Spleen (tissue), 11 donors: ENCODE data around the gene HSPB6. TPM values are rescaled to one million over a fixed set of nuclear protein-coding genes. Genes with fewer than 3 reads are reported as not detected.
"Not testable (repeated sequence)": the region's sequence is repeated elsewhere in the genome, so short reads cannot be mapped to it uniquely, and the experiment has no call there.

Source experiments
- DNase-seq: peaks from one replicate; pipeline ENCODE4 v3.0.0-alpha.2; 2020
- H3K27ac ChIP-seq, 8 donors: fragments of 200-600 bp; sonication (generic) in 7 of 8; 1 replicate in 4 of 8; 2 replicates in 4 of 8; pipeline versions ENCODE4 v1.5.0 to v1.8.0; 2016 to 2021; ENCODE audit warnings: inconsistent platforms in 4 of 8, mild to moderate bottlenecking in 4 of 8, moderate library complexity in 1 of 8
- H3K27me3 ChIP-seq, 7 donors: fragments of 200-600 bp; sonication (generic) in 6 of 7; replicated peaks in 1 of 7; 1 replicate in 4 of 7; 2 replicates in 3 of 7; pipeline versions ENCODE4 v1.5.0 to v1.8.0; 2016 to 2021; ENCODE audit warnings: inconsistent platforms in 3 of 7, mild to moderate bottlenecking in 1 of 7
- H3K36me3 ChIP-seq, 6 donors: fragments of 200-600 bp; sonication (generic) in 5 of 6; 1 replicate in 4 of 6; 2 replicates in 2 of 6; pipeline versions ENCODE4 v1.5.0 to v1.8.0; 2016 to 2021; ENCODE audit warnings: inconsistent platforms in 2 of 6
- H3K4me1 ChIP-seq, 6 donors: fragments of 200-600 bp; sonication (generic) in 5 of 6; 1 replicate in 3 of 6; 2 replicates in 3 of 6; pipeline versions ENCODE4 v1.5.0 to v1.8.0; 2016 to 2021; ENCODE audit warnings: inconsistent platforms in 3 of 6
- H3K4me3 ChIP-seq, 8 donors: fragments of 200-600 bp; sonication (generic) in 7 of 8; 1 replicate in 4 of 8; 2 replicates in 4 of 8; pipeline versions ENCODE4 v1.5.0 to v1.8.0; 2016 to 2021; ENCODE audit warnings: inconsistent platforms in 4 of 8, mild to moderate bottlenecking in 4 of 8, moderate library complexity in 2 of 8
- H3K9me3 ChIP-seq, 8 donors: fragments of 200-600 bp; sonication (generic) in 7 of 8; 1 replicate in 4 of 8; 2 replicates in 4 of 8; pipeline versions ENCODE4 v1.5.0 to v1.8.0; 2016 to 2021; ENCODE audit warnings: inconsistent platforms in 4 of 8
- CTCF ChIP-seq, 11 experiments: fragments of 200-600 bp in 7 of 11; fragments of 450-650 bp in 4 of 11; sonication (generic) in 4 of 11; IDR thresholded peaks in 8 of 11; conservative IDR thresholded peaks in 3 of 11; 1 replicate in 7 of 11; 2 replicates in 4 of 11; pipeline versions ENCODE4 v1.4.0 to v1.8.0; 2016 to 2021; ENCODE audit warnings: antibody characterized with exemption in 11 of 11, inconsistent platforms in 4 of 11, mild to moderate bottlenecking in 1 of 11
- POLR2A ChIP-seq, 3 donors: fragments of 450-650 bp; IDR thresholded peaks; one replicate each; pipeline ENCODE4 v1.5.1; 2017; ENCODE audit warnings: antibody characterized with exemption in 3 of 3, mild to moderate bottlenecking in 1 of 3
- POLR2AphosphoS5 ChIP-seq, 3 donors: sonication (generic); formaldehyde crosslinking; IDR thresholded peaks; one replicate each; pipeline ENCODE4 v1.5.1; 2017; ENCODE audit warnings: antibody characterized with exemption in 3 of 3
- WGBS, 5 donors: extraction: QIAGEN DNeasy Blood & Tissue Kit in 3 of 5; methylation state at CpG; one replicate each; pipeline versions ENCODE4 v1.1.5 to v1.1.7; 2013 to 2018; 5-methylcytosine and 5-hydroxymethylcytosine counted together
- intact Hi-C: fragments of 100-400 bp; cut with DNase I; formaldehyde crosslinking; loops from one replicate; pipeline ENCODE4 v1.15.0; 2023; ENCODE audit warnings: low total_unique reads
- polyA plus RNA-seq, 3 donors: library from polyadenylated mRNA; stranded (reverse); fragments of 200-250 nt; gene quantifications; one replicate each; pipeline ENCODE4 v1.2.1, GENCODE V29; 2013
- total RNA-seq, 7 donors: library from RNA; depleted of rRNA in 3 of 7; stranded (reverse); fragments of >200 nt in 3 of 7; fragmentation: NEBNext Ultra II Directional in 4 of 7; extraction: Animal tissue kit (Norgen Biotek cat#: 25700) in 4 of 7; gene quantifications; one replicate each; pipeline versions ENCODE4 v1.1.0 to v1.2.1, GENCODE V29; 2016 to 2021
- donor health status: healthy with polysubstance abuse.
- donor health status: DM: no; HTN: no; CAD: no; lungs with moderate emphysema.
- donor health status: DM: no; HTN: no; CAD: no.
- donor health status: Bipolar disorder and iron deficiency.
- donor health status: healthy.
- donor health status: DM: no; HTN: no; CAD: no.
- donor health status: DM: yes; HTN: yes; CAD: no.

The HSPB6 gene
- total and polyA plus RNA-seq, 10 donors = 2.1 to 11.0 (median 4.4) TPM

DNA sequence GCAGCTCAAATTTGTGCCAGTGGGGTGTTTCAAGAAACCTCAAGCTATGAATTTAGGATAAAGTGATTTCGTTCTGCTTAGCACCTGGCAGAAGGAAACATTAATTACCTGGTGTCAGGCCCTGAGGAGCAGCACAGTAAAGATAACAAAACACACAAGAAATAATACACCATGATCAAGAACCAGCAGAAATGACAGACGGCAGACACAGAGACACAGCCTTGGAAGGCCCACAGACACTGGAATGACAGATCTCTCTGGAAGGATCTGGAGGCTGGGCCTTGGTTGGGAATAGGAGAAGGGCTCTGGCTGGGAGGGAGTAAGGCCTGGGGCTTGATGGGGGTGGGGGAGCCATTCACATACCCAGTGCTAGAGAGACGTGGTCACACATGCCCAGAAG is 45.0 kb upstream of the HSPB6 start:
- 60 to 69% (median 61%) methylated on average over 3 of the region's 3 CpGs for WGBS, 5 donors
- no peak overlapping the region for H3K27ac ChIP-seq
- peaks cover 0 to 31% (median 4%) of the 10 kb centered on the region in 6 donors for H3K4me1 ChIP-seq
- H3K27me3 ChIP-seq = peaks cover 0 to 41% (median 6%) of the 10 kb centered on the region in 7 donors
- intact Hi-C loops = no loop called here
- TF ChIP-seq POLR2AphosphoS5 (IDR thresholded peaks at IDR 0.05) = no peak
- no peak for TF ChIP-seq CTCF (IDR thresholded peaks at IDR 0.05 in 8 of 11, conservative IDR thresholded peaks at IDR 0.05 in 3 of 11)
- no peak for TF ChIP-seq POLR2A (IDR thresholded peaks at IDR 0.05)
- H3K4me3 ChIP-seq = no peak overlapping the region
- DNase-seq = no peak
- H3K36me3 ChIP-seq = no peaks in the 10 kb centered on the region
- H3K9me3 ChIP-seq = peaks cover 0 to 3% (median 0%) of the 10 kb centered on the region in 8 donors

GRCh38 chr19:35797663-35798062 is 40.8 kb upstream of the HSPB6 start:
- no peaks in the 10 kb centered on the region for H3K36me3 ChIP-seq
- peak overlapping the region in 2 of 8 donors; percentile 17 to 52 for H3K4me3 ChIP-seq
- peaks cover 0 to 56% (median 10%) of the 10 kb centered on the region in 7 donors for H3K27me3 ChIP-seq
- intact Hi-C loops = no loop called here
- no peak for DNase-seq
- no peak overlapping the region for H3K27ac ChIP-seq
- H3K9me3 ChIP-seq = peaks cover 0 to 3% (median 0%) of the 10 kb centered on the region in 8 donors
- TF ChIP-seq CTCF (IDR thresholded peaks at IDR 0.05 in 8 of 11, conservative IDR thresholded peaks at IDR 0.05 in 3 of 11) = no peak
- no peak for TF ChIP-seq POLR2A (IDR thresholded peaks at IDR 0.05)
- TF ChIP-seq POLR2AphosphoS5 (IDR thresholded peaks at IDR 0.05) = no peak
- 3 to 22% (median 11%) methylated on average over 4 to 15 of the region's 15 CpGs for WGBS, 5 donors
- H3K4me1 ChIP-seq = peaks cover 0 to 10% (median 0%) of the 10 kb centered on the region in 6 donors

GRCh38 chr19:35796645-35797542 is 40.1 kb upstream of the HSPB6 start:
- intact Hi-C loops = no loop called here
- no peaks in the 10 kb centered on the region for H3K36me3 ChIP-seq
- peak overlapping the region in 2 of 8 donors; percentile 17 to 52 for H3K4me3 ChIP-seq
- TF ChIP-seq POLR2AphosphoS5 (IDR thresholded peaks at IDR 0.05) = no peak
- no peak for TF ChIP-seq CTCF (IDR thresholded peaks at IDR 0.05 in 8 of 11, conservative IDR thresholded peaks at IDR 0.05 in 3 of 11)
- no peak for TF ChIP-seq POLR2A (IDR thresholded peaks at IDR 0.05)
- H3K4me1 ChIP-seq = peaks cover 0 to 10% (median 0%) of the 10 kb centered on the region in 6 donors
- WGBS, 5 donors = 17 to 27% (median 20%) methylated on average over 36 to 39 of the region's 39 CpGs
- no peak overlapping the region for H3K27ac ChIP-seq
- H3K27me3 ChIP-seq = peaks cover 0 to 61% (median 10%) of the 10 kb centered on the region in 7 donors
- no peak for DNase-seq
- H3K9me3 ChIP-seq = peaks cover 0 to under 1% (median 0%) of the 10 kb centered on the region in 8 donors

GRCh38 chr19:35795564-35795963 is 38.7 kb upstream of the HSPB6 start:
- H3K36me3 ChIP-seq, H3K4me3 ChIP-seq, H3K9me3 ChIP-seq, intact Hi-C loops, DNase-seq, H3K27ac ChIP-seq: not testable (repeated sequence)
- WGBS, 5 donors = 84 to 100% (median 89%) methylated on average over 1 of the region's 1 CpG
- Histone ChIP-seq H3K4me1 (peaks cover 0 to 10% (median 0%) of the 10 kb centered on the region in 6 donors), H3K27me3 (peaks cover 0 to 74% (median 10%) of the 10 kb centered on the region in 7 donors)
